K562 (cell line): Measurements from ENCODE around the gene OSBPL7. TPM values are rescaled to one million over a fixed set of nuclear protein-coding genes. Genes with fewer than 3 reads are reported as not detected.

Experiments used
- ATAC-seq: fragments of 200-7000 bp; cut with Tn5 transposase; 3 replicates; pipeline ENCODE4 v1.9.1; 2020; ENCODE audit warnings: moderate library complexity
- BruUV-seq: library from RNA; stranded (reverse); fragments of 400-500 nt; replicated peaks from 2 replicates; lab custom pipeline; 2021; lab: Mats Ljungman, UMichigan
- CTCF ChIA-PET: fragments of 300-600 bp; formaldehyde crosslinking; extraction: SDS; loops from one replicate; lab custom pipeline; 2021; ENCODE audit warnings: low intra/inter-chr PET ratio; lab: Yijun Ruan, JAX
- POLR2A ChIA-PET: fragments of 300-600, 350-650 bp; sonication (Branson Sonifier 250); formaldehyde crosslinking; extraction: SDS; loops from one replicate; lab custom pipeline; 2021; ENCODE audit warnings: antibody characterized with exemption, inconsistent platforms; lab: Yijun Ruan, JAX
- DNase-seq, 4 experiments: peaks; one replicate each; pipeline versions ENCODE4 v3.0.0 to v3.0.0-alpha.2; 2011 to 2018; ENCODE audit warnings: low spot score in 3 of 4, mixed read lengths in 3 of 4; ENCODE audit errors: extremely low read depth in 1 of 4
- FAIRE-seq: peaks from 2 replicates; lab custom pipeline; 2011; peaks lifted over from hg19 to GRCh38; lab: Jason Lieb, UNC
- H2AFZ ChIP-seq: 2 replicates; pipeline ENCODE4 v1.6.0; 2011; ENCODE audit warnings: low read depth, low read length, control low read depth, inconsistent platforms
- H3K27ac ChIP-seq: fragments of 200-600 bp; 3 replicates; pipeline ENCODE4 v1.8.0; 2011; ENCODE audit warnings: low read depth, mild to moderate bottlenecking, control low read depth, inconsistent platforms, low read length, moderate library complexity, mixed read lengths; ENCODE audit errors: extremely low read depth
- H3K27me3 ChIP-seq, 2 experiments: fragments of 300-600 bp in 1 of 2; 2 replicates in 1 of 2; 3 replicates in 1 of 2; pipeline versions ENCODE4 v1.6.0 to v1.8.0; 2011; ENCODE audit warnings: inconsistent platforms in 2 of 2, low read length in 2 of 2, mild to moderate bottlenecking in 1 of 2, mixed read lengths in 1 of 2, moderate library complexity in 1 of 2; ENCODE audit not compliant: control insufficient read depth in 2 of 2, insufficient read depth in 2 of 2
- H3K36me3 ChIP-seq: fragments of 300-600 bp; 3 replicates; pipeline ENCODE4 v1.8.0; 2011; ENCODE audit warnings: mild to moderate bottlenecking, low read length, inconsistent platforms; ENCODE audit not compliant: control insufficient read depth, insufficient read depth
- H3K4me1 ChIP-seq, 2 experiments: fragments of 200-600 bp in 1 of 2; replicated peaks in 1 of 2; 2 replicates in 1 of 2; 3 replicates in 1 of 2; pipeline versions ENCODE4 v1.5.1 to v1.8.0; 2011; ENCODE audit warnings: inconsistent platforms in 2 of 2, low read length in 2 of 2, mild to moderate bottlenecking in 1 of 2, mixed read lengths in 1 of 2, moderate library complexity in 1 of 2; ENCODE audit not compliant: control insufficient read depth in 2 of 2, insufficient read depth in 2 of 2
- H3K4me2 ChIP-seq: 2 replicates; pipeline ENCODE4 v1.6.1; 2011; ENCODE audit warnings: low read length, control low read depth, inconsistent platforms, mixed read lengths; ENCODE audit not compliant: insufficient read depth
- H3K4me3 ChIP-seq: fragments of 200-600 bp; sonication (generic), shearing (Covaris generic); 2 replicates; pipeline ENCODE4 v1.5.1; 2016; ENCODE audit warnings: control low read depth, inconsistent platforms
- H3K79me2 ChIP-seq: fragments of 200-600 bp; 3 replicates; pipeline ENCODE4 v1.8.0; 2011; ENCODE audit warnings: low read length, inconsistent platforms; ENCODE audit not compliant: control insufficient read depth, insufficient read depth
- H3K9ac ChIP-seq, 2 experiments: 2 replicates each; pipeline versions ENCODE4 v1.6.0 to v1.6.1; 2011; ENCODE audit warnings: low read depth in 2 of 2, low read length in 2 of 2, control low read depth in 1 of 2, inconsistent platforms in 1 of 2, mild to moderate bottlenecking in 1 of 2, mixed read lengths in 1 of 2; ENCODE audit not compliant: insufficient read depth in 1 of 2
- H3K9me1 ChIP-seq: one replicate; pipeline ENCODE4 v1.6.0; 2011; ENCODE audit warnings: inconsistent platforms, mild to moderate bottlenecking, low read length, moderate library complexity; ENCODE audit not compliant: control insufficient read depth, insufficient read depth
- H3K9me3 ChIP-seq: replicated peaks from 2 replicates; pipeline ENCODE4 v1.5.1; 2011; ENCODE audit warnings: low read depth, low read length, inconsistent platforms; ENCODE audit not compliant: control insufficient read depth, insufficient read depth
- H4K20me1 ChIP-seq: replicated peaks from 2 replicates; pipeline ENCODE4 v1.6.1; 2011; ENCODE audit warnings: low read length, inconsistent platforms, mixed read lengths; ENCODE audit not compliant: control insufficient read depth, insufficient read depth
- CBX3 ChIP-seq, 2 experiments: IDR thresholded peaks; 1 replicate in 1 of 2; 2 replicates in 1 of 2; pipeline ENCODE4 v1.6.1; 2012; ENCODE audit warnings: inconsistent platforms in 2 of 2, low read length in 2 of 2, borderline replicate concordance in 1 of 2, control low read depth in 1 of 2
- CXXC5 ChIP-seq: fragments of 250-450 bp; sonication (Bioruptor Pico); IDR thresholded peaks from 2 replicates; pipeline ENCODE4 v1.8.0; 2022; ENCODE audit warnings: inconsistent platforms, mild to moderate bottlenecking, moderate library complexity
- FOXA3 ChIP-seq, 2 experiments: fragments of 450-650 bp in 1 of 2; sonication (generic) in 1 of 2; formaldehyde crosslinking; IDR thresholded peaks in 1 of 2; conservative IDR thresholded peaks in 1 of 2; 2 replicates each; pipeline versions ENCODE4 v1.4.0 to v1.8.0; 2020 to 2022; ENCODE audit warnings: mild to moderate bottlenecking in 2 of 2, missing genetic modification reagents in 1 of 2
- POLR2H ChIP-seq: IDR thresholded peaks from 2 replicates; pipeline ENCODE4 v1.6.1; 2016; ENCODE audit warnings: missing genetic modification characterization, low read depth, mild to moderate bottlenecking, control low read depth, missing compliant biosample characterization, moderate library complexity
- ZKSCAN1 ChIP-seq: fragments of 150-350 bp; IDR thresholded peaks from 2 replicates; pipeline ENCODE4 v1.6.1; 2016; ENCODE audit warnings: low read depth, low read length
- ZNF232 ChIP-seq: sonication (generic); formaldehyde crosslinking; IDR thresholded peaks from 2 replicates; pipeline ENCODE4 v1.8.0; 2022; ENCODE audit warnings: mild to moderate bottlenecking, missing genetic modification reagents
- WGBS: fragments of 100-300 bp; shearing (Covaris generic); methylation state at CpG from one replicate; pipeline ENCODE4 v1.1.6; 2016; ENCODE audit warnings: low coverage, mixed read lengths; ENCODE audit not compliant: insufficient coverage; ENCODE audit errors: missing lambda C conversion rate; 5-methylcytosine and 5-hydroxymethylcytosine counted together
- in situ Hi-C: fragments of 300-500 bp; cut with MboI; formaldehyde crosslinking; loops from 4 replicates; pipeline ENCODE4 v1.15.0; 2018; ENCODE audit warnings: inconsistent platforms, mixed read lengths
- intact Hi-C: fragments of 100-400 bp; cut with micrococcal nuclease; formaldehyde crosslinking; loops from 2 replicates; pipeline ENCODE4 v1.14.2; 2022
- polyA plus RNA-seq, 8 experiments: library from polyadenylated mRNA; depleted of rRNA in 4 of 8; stranded (reverse) in 5 of 8; unstranded in 3 of 8; fragments of >200 nt; fragmentation: Nextera tagmentation in 2 of 8; fragmentation: Illumina TruSeq in 1 of 8; extraction: Ambion mirVana in 2 of 8; extraction: Trizol in 1 of 8; gene quantifications; 2 replicates each; pipeline versions ENCODE4 v1.2.1 to v1.2.3, GENCODE V29; 2011 to 2014; ENCODE audit warnings: inconsistent platforms in 1 of 8, missing spikeins in 1 of 8
- total RNA-seq, 7 experiments: library from RNA; depleted of rRNA in 6 of 7; stranded (reverse); fragments of >200 nt in 6 of 7; fragmentation: Illumina TruSeq in 2 of 7; extraction: Trizol in 2 of 7; gene quantifications; 2 replicates each; pipeline versions ENCODE4 v1.2.1 to v1.2.3, GENCODE V29; 2011 to 2021; ENCODE audit warnings: low replicate concordance in 1 of 7

OSBPL7 gene
- total and polyA plus RNA-seq, 9 of the 15 experiments (the other 6 are each of a cell fraction or from before 2014, with no cell fraction given): 0.32 to 11.9 (median 5.8) TPM

DNA sequence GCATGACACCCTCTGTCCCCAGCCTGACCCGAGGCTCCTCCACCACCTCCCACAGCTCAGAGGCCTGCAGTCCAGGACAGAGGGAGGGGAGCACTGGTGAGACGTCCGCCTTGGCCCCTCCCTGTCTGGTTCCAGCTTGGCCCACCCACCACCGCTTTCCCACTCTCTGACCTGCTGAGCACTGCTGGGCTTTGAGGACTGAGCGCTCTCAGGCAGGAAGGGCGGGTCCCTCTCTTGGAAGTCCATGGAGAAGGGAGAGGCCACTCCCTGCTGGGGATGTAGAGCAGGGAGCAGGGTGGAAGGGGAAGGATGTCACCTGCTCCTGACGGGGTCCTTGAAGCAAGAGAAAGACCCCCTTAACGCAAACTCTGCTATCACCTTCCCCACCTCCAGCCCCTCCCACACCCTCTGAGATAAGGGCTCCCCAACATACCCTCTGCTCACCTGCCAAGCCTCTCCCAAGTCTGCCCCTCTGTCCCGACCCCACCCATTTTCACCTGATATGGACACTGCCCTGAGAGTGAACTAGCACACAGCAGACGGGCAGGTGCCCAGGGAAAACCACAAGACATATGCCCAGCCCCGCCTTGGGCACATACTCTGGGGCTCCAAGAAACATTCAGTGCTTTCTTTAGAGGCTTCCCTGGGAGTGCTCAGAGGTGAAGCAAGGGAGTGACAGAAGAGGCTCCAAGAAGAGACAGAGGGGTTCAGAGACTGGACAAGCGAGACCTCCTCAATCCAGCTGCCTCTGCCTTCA, 1.4 kb downstream of the OSBPL7 start (continued):
- TF ChIP-seq CBX3 (IDR thresholded peaks at IDR 0.05; ENCODE audit: borderline replicate concordance in 1 of 2, low read length in 2 of 2) (no peak), ZKSCAN1 (no peak), FOXA3 (CRISPR knock-in tag; conservative IDR thresholded peaks at IDR 0.05 in 1 of 2, IDR thresholded peaks at IDR 0.05 in 1 of 2) (0 out of 4 replicates have a peak, but pooled peaks of 1 of the 2 experiments have one; percentile 32), CXXC5 (CRISPR knock-in tag) (no peak)

DNA sequence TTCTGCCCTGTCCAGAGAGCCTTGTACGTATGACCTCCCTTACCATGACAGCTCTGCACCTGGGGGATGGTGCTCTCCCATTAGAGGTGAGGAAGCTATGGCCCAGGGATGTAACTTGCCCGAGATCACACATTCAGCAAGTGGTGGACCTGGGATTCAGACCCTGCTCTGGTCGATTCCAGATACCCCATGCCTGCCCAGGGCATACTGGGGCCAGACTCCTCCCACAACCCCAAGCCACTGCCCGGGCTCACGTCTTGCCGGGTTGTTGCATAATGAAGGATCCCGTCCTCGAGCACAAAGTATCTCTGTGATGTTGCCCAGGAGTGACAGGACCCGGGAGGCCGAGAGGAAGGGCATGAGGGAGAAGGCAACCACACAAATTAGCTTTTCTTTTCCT, 2.1 kb downstream of the OSBPL7 start:
- FAIRE-seq (no peak), ATAC-seq (no peak)
- peaks cover 13 to 30% of the 10 kb centered on the region in 2 experiments for H3K4me1 ChIP-seq
- TF ChIP-seq ZNF232 (CRISPR knock-in tag) (no peak), POLR2H (tag) (no peak)
- TF ChIP-seq, all 486 proteins: peak for 0
- 87% methylated on average over 8 of the region's 10 CpGs for WGBS
- no peak for DNase-seq
- no TSS peak for BruUV-seq
- POLR2A ChIA-PET: interaction anchor here (0.6 to 4.0 kb wide), 4 partner anchors 8 to 76 kb away, joined by 3 to 28 read pairs (median 3); partner anchors contain the start of genes LRRC46 and MRPL10
- no peaks in the 10 kb centered on the region for H3K27me3 ChIP-seq
- no peak overlapping the region for H3K27ac ChIP-seq
- CTCF ChIA-PET: no interaction called here
- H3K4me3 ChIP-seq: no peak overlapping the region
- H3K36me3 ChIP-seq: peaks cover 55% of the 10 kb centered on the region; the same call in 2 of the 3 replicates
- no peaks in the 10 kb centered on the region for H3K9me1 ChIP-seq
- in situ Hi-C loops: no loop called here
- intact Hi-C loops: no loop called here
- no peaks in the 10 kb centered on the region for H3K9me3 ChIP-seq
- no peaks in the 10 kb centered on the region for H4K20me1 ChIP-seq
- no peak overlapping the region for H3K4me2 ChIP-seq
- H2AFZ ChIP-seq: no peak overlapping the region
- H3K9ac ChIP-seq: peak overlapping the region in 1 of 2 experiments; percentile 48; a peak in 2 of 4 replicates
- H3K79me2 ChIP-seq: peaks cover 9% of the 10 kb centered on the region
